Measurements from ENCODE around the gene SPIRE1.
"Not testable (repeated sequence)": the region's sequence is repeated elsewhere in the genome, so short reads cannot be mapped to it uniquely, and the experiment has no call there.

SPIRE1 gene

DNA sequence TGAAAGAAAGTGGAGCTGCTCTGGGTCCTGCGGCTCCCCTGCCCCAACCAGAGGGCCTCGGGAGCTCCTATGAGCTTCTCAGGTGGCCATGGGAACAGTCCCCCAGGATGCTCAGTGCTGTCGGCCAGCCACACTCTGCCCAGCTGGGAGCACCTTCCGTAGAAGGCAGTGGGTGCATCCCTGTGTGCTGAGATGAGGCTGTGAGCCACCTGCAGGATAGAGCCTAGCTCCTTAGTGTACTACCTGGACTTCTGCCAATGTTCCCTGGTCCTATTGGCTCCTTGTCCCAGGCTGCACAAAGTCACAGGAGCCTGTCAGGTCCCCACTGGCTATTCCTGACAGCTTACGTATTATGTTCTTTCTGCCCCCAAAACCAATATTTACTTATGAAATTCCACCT is 234.1 kb downstream of the SPIRE1 start:
- in situ Hi-C loops (cut with MboI; ENCODE audit: low sequenced_read_pairs): no loop called here

DNA sequence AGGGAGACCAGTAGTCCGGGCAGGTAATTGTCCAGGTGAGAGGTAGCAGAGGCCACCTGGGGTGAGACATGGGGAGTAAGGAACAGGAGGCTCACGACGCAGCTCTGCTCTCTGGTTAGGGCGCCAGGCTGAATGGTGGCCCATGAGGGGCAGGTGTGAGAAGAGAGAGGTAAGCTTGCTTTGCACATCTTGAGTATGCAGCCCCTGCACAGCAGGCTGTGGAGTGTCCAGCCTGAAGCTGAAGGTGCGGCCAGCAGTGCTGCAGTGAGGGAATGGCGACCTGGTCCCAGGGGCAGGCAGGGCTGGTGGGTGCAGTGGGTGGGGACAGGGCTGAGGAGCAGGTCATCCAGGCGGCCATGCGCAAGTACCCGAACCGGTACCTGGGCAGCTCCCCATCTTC is 234.5 kb downstream of the SPIRE1 start:
- in situ Hi-C loops (cut with MboI; ENCODE audit: low sequenced_read_pairs): no loop called here

DNA sequence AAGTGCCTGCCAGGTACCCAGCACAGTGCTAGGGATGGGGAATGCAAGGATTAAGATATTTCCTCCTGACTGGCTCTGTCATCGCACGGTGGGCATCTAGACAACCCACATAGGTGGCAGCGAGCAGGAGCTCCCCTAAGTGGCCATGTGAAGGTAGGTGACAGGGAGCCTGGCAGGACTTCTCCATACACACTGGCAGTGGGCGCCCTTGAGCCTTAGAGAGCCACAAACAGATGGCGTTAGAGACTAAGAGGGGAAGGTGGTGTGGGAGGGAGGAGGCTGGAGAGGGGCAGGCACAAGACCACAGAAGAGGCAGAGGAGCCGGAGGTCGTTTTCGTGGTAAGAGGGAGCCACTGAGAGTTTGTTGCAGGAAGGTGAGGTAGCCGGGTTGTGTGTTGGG is 235.0 kb downstream of the SPIRE1 start:
- in situ Hi-C loops (cut with MboI; ENCODE audit: low sequenced_read_pairs): no loop called here

DNA sequence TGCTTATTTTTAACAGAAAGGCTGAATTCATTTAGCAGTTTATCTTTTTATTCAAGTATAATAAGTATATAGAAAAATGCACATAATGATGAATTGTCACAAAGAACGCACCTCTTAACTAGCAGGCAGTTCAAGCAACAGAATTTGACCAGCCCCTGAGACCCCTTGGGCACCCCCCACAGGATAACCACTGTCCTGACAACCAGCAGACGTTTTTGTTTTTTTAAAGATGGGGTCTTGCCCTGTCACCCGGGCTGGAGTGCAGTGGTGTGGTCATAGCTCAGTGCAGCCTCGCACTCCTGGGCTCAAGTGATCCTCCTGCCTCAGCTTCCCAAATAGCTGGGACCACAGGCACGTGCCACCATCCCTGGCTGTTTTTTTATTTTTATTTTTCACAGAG is 236.2 kb downstream of the SPIRE1 start:
- in situ Hi-C loops (cut with MboI; ENCODE audit: low sequenced_read_pairs): no loop called here

DNA sequence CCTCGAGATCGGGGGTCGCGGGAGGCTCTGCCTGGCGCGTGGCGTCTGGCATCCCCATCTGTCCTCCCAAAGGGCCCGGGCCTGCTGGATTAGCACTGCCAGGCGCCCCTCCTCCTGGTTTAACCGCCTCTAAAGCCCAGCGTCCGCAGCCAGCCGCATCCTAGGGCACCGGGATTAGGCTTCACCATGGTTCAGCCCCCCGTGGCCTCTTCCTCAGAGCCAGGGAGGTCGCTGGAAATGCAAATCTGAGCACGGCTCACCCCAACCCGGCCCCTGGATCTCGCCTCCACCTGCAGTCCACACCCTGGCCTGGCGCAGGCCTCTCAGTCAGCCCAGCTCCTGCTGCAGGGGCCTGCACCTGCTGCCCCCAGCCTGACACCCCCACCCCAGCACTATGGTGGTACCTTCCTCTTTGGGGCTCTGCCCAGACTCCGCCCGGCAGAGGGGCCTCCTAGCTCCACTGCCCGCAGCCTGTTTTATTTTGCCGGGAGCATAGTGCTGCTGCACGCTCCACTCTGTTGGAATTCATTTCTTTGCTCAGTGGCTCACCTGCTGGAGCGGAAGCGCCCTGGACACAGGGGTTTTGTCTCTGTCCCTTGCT is 237.0 kb downstream of the SPIRE1 start:
- in situ Hi-C loops (cut with MboI; ENCODE audit: low sequenced_read_pairs): no loop called here

DNA sequence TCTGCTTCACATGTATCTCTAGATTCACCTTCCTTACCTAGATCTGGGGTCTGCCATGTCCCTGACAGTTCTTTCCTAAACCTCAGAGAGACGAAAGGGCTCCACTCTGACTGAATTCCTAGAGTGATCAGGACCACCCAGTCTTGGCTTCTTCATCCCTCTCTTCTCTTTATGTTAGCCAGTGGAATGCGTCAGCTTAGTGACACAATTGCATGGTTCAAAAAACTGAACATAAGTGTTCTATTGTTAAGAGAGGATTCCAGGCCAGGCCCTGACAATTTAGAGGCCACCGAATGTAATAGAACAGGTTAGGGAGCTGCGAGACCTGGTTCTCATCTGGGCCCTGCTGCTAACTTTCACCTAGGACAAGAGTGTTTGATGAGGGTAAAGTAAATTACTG is 240.2 kb downstream of the SPIRE1 start:
- in situ Hi-C loops (cut with MboI; ENCODE audit: low sequenced_read_pairs): no loop called here

DNA sequence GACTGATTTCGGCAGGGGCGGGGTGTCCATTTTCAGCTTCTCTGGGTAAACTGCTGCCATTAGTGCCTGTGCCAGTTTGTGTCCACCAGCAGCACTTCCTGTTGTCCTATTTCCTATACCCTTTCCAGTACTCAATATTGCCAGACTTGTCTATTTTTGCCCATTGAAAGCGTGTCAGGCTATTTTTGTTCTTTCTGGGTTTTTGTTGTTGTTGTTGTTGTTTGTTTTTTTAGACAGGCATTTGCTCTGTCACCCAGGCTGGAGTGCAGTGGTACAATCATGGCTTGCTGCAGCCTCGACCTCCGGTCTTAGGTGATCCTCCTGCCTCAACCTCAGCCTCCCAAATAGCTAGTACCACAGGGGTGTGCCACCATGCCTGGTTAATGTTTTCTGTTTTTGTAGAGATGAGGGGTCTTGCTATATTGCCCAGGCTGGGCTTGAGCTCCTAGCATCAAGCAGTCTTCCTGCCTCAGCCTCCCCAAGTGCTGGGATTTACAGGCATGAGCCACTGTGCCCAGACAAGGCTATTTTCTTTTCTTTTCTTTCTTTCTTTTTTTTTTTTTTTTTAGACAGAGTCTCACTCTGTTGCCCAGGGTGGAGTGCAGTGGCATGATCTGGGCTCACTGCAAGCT is 241.7 kb downstream of the SPIRE1 start:
- in situ Hi-C loops (cut with MboI; ENCODE audit: low sequenced_read_pairs): no loop called here

DNA sequence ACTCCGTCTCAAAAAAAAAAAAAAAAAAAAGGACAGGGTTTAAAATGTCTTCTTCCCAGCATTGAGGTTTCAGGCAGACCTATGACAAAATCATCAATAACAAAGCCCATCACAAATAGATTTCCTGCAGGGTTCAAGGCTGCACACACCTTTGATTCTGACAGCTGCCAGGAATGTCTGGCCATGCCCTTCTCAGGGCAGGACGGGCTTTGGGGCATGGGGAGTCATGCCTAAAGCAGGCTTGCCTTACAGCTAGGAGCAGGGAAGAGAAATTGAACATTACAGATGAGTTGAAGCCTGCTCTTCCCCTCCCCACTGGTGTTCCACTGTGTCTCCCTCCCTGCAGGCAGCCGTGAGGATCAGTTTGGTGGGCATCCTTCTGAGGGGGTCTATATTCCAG is 246.5 kb downstream of the SPIRE1 start:
- in situ Hi-C loops (cut with MboI; ENCODE audit: low sequenced_read_pairs): no loop called here

DNA sequence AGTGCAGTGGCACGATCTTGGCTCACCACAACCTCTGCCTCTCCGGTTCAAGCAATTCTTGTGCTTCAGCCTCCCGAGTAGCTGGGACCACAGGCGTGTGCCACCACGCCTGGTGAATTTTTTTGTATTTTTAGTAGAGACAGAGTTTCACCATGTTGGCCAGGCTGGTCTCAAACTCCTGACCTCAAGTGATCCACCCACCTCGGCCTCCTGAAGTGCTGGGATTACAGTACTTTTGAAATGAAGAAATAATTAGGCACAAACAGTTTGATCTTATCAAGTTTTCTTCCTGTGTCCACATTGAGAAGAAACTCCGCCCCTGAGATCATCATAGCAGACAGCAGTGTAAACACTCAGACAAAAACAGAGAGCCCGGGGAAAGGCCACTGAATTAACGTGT is 247.2 kb downstream of the SPIRE1 start:
- in situ Hi-C loops (cut with MboI; ENCODE audit: low sequenced_read_pairs): not testable (repeated sequence)

DNA sequence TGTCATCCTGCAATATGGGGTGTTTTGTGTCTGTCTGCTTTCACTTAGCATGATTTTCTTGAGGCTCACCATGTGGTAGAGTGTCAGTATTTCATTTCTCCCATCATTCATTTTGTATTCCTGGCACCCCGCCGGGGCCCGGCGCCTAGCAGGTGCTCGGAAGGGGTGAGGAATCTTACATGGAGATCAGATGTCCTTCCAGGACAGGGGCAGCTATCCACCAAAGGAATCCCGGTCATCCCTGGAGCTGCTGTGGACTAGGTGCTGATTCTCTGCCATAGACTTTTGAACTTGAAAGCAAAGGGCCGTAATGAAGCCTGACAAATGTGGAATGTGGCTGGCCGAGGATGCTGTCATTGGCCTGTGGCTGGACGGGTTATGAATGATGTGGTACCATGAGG is 247.8 kb downstream of the SPIRE1 start:
- in situ Hi-C loops (cut with MboI; ENCODE audit: low sequenced_read_pairs): no loop called here

DNA sequence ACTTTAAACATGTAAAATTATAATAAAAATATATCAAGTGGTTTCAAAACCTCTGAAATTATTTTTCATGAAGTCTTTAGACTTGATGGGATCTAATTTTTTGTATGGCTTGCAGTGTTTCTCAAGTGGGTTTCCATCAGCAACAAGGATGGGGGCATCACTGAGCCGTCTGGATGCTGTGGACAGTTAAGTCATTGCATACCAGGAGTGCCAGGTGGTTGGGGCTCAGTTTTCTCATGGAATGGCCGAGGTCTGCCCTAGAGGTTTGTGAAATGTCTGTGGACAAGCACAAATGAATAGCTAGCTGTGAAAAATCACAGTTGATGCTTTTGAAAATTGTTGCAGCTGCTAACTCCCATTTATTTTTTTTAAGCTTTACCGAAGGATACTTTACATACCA is 248.4 kb downstream of the SPIRE1 start:
- in situ Hi-C loops (cut with MboI; ENCODE audit: low sequenced_read_pairs): no loop called here

DNA sequence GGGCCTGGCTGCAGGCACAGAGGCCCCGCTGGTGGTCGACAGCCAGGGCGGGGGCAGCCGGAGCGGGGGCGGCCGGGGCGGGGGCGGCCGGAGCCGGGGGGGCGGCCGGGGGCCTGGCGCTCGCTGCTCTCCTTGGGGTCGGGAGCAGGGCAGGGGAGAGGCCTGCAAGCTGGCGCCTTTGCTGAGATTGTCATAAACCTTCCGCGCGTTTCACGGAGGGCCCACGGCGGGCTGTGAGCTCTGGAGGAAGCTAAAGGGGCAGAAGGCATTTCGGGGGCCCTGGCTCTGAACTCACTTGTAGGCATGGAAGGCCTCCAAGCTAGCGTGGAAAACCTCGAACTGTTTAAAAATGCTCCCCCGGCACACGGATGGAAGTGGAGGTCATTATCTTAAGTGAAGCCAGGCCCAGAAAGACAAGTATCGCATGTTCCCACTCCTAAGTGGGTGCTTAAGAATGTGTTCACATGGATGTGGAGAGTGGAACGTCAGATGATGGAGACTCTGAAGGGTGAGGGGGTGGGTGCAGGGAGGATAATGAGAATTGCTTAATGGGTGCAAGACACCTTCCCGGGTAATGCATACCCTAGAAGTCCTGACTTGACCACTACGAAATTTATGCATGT is 249.5 kb downstream of the SPIRE1 start:
- in situ Hi-C loops (cut with MboI; ENCODE audit: low sequenced_read_pairs): no loop called here

DNA sequence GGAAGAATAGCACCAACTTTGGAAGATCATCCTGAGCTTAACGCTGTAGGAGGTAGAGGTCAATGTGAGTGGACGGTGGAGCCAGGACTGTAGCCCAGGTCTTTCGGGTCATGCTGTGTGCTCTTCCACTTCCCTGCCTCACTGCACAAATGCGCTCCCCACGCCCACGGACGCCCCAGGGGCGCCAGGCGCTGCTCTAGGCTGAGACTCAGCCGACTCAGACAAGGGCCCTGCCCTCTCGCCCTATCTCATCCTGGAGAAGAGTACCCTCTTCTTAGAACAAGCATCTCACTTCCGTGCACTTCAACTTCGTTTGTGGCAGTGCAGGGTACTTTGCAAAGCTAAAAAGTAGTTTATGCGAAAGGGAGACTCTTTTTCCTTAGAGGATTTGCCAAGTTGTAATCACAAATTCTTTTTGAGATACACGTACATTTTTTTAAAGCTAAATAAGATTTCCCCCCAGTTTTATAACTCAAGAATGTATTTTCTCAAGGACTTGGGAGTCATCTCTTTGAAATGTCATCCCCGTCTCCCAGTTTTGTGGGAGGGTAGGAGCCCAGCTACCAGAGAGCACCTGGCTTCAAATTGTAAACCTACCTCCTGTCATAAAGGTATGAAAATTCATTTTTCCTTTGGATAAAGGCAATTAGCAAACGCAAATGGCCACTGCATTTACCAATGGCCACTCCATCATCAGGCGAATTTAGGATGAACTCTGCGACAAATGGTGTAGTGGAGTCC is 251.4 kb downstream of the SPIRE1 start:
- in situ Hi-C loops (cut with MboI; ENCODE audit: low sequenced_read_pairs): no loop called here

DNA sequence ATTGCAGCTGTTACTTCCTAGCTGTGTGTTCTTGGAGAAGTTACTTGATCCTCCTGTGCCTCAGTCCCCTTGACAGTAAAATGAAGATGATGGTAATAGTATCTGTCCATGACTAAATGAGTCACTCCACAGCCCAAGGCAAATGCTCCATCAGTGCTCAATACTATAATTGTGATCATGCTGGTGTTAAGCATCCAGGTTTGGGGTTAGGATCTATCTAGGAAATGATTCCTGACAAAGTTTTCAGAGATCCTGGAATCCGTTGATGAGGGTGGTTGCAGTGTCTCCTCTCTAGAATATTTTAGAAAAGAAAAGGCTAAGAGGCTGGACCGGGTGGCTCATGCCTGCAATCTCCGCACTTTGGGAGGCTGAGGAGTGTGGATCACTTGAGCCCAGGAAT is 252.8 kb downstream of the SPIRE1 start:
- in situ Hi-C loops (cut with MboI; ENCODE audit: low sequenced_read_pairs): no loop called here

DNA sequence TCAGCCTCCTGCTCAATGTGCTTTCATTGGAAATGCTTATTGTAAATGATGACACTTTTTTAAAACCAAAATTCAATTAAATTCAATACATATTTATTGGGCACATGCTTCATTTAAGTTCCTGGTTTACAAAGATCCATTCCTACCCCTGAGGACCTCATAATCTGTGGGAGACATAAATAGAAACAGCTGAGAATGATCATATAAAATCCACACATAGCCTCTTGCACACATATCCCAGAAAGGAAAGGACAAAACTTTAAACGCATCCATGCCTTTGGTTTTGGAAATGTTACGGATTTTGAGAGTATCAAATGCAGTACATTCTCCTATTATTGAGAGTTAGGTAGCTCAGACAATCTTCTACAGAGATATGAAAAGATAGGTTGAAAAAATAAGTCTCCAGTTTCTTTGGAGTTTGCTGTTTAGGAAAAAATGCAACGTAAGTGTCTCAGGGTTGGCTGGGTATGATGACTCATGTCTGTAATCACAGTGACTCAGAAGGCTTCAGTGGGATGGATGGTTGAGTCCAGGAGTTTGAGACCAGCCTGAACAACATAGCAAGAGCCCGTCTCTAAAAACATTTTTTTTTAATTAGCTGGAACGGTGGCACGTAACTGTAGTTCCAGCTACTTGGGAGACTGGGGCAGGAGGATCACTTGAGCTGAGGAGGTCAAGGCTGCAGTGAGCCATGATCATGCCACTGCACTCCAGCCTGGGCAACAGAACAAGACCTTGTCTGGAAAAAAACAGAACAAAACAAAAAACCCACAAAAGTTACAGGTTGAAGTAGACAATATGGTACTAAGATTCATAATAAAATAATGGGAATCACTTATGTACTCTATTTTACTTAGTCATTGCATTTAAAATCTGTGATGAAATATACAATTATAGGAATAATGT is 254.1 kb downstream of the SPIRE1 start:
- in situ Hi-C loops (cut with MboI; ENCODE audit: low sequenced_read_pairs): no loop called here

DNA sequence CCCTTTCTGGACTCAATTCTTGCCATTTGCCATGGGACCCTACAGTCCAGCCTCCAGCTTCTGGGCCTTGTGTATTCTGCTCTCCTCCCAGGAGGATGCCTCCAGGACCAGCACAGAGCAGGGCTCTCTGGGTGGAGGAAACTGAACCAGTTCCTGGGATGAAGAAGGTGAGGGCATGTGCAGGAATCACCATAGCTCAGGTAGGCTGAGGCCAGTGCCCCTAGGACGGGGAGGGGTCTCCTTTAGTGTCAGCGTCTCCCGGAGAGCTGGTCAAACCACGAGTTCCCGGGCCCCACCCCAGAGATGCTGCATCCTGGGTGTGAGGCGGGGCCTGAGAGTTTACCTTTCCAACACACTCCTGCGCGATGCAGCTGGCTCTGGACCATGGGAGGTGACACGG is 256.0 kb downstream of the SPIRE1 start:
- in situ Hi-C loops (cut with MboI; ENCODE audit: low sequenced_read_pairs): no loop called here

DNA sequence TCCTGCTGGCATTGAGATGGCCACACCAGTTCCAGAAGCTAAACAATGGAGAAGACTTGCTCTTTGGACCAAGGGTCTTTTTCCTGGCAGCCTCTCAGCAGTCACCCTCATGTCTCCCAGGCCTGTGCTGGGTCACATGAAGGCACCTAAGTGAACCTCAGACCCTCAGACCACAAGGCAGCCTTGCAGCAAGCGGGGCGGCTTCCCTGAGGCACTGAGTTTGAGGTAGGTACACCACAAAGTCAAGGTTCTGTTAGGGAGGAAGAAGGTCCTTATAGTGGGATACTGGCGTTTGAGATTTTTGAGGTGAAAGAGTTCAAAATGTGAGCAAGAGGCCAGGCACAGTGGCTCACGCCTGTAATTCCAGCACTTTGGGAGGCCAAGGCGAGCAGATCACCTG is 258.7 kb downstream of the SPIRE1 start:
- in situ Hi-C loops (cut with MboI; ENCODE audit: low sequenced_read_pairs): loop anchor here (10.0 to 25.0 kb wide), 2 partner anchors 266 to 538 kb away; partner anchors contain the start of gene SEH1L

DNA sequence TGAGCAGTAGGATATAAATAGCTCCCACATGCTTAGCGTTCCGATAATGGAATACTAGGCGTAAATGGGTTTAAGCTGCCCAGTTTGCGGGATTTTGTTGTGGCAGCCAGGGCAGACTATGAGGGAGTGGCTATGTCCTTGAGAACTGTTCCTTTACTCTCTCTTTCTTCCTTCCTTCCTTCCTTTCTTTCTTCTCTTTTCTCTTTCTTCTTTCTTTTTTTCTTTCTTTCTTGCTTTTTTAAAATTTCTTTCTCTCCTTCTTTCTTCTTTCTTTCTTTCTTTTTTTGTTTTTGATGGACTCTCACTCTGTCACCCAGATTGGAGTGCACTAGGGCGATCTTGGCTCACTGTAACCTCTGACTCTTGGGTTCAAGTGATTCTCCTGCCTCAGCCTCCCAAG is 259.3 kb downstream of the SPIRE1 start:
- in situ Hi-C loops (cut with MboI; ENCODE audit: low sequenced_read_pairs): loop anchor here (10.0 to 25.0 kb wide), 2 partner anchors 266 to 539 kb away; partner anchors contain the start of gene SEH1L

DNA sequence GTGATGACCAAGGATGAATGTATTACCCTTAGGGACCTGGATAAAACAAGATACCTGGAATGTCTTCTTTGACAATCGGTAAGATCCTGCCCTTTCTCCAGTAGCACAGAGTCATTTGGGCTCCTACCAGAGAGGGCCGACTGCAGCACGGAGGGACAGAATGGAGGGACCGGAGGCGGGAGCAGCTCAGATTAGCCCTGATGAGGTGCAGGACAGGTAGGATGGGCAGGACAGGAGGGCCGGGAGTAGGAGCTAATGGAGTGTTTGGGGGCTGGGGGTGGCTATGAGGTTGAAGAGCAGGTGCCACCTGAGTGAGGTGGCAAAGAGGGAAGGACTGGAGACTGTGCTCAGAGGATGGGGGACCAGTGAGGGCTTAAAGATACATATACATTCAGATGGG is 260.1 kb downstream of the SPIRE1 start:
- in situ Hi-C loops (cut with MboI; ENCODE audit: low sequenced_read_pairs): loop anchor here (10.0 to 25.0 kb wide), 2 partner anchors 267 to 540 kb away; partner anchors contain the start of gene SEH1L

DNA sequence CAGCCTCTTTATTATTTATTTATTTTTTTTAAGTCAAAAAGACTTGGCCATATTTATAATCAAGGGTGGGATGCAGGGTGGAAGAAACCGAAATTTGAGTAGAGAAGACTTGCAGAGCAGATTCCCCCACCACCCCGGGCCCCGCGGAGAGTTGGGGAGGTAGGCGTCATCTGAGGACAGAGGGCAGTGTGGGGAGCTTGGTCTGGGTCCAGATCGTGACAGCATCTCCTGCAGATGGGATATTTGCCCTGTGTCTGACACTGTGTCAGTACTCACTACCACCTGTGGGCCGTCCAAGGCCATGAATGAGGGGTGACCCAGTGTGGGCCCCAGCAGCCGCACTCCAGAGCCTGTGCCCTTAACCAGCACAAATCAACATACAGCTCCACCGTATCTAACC is 260.7 kb downstream of the SPIRE1 start:
- in situ Hi-C loops (cut with MboI; ENCODE audit: low sequenced_read_pairs): loop anchor here (10.0 to 25.0 kb wide), 2 partner anchors 268 to 540 kb away; partner anchors contain the start of gene SEH1L
